HepG2 (cell line): ENCODE measurements around the gene RALY. TPM values are rescaled to one million over a fixed set of nuclear protein-coding genes. Genes with fewer than 3 reads are reported as not detected.

ENCODE experiments used
- GMEB1 ChIP-seq: sonication (generic); formaldehyde crosslinking; IDR thresholded peaks from 2 replicates; pipeline ENCODE4 v1.5.1; 2020; ENCODE audit warnings: missing genetic modification reagents, mild to moderate bottlenecking, borderline replicate concordance
- HMG20B ChIP-seq: conservative IDR thresholded peaks from 2 replicates; pipeline ENCODE4 v1.6.1; 2016; ENCODE audit warnings: missing genetic modification reagents, missing compliant biosample characterization
- HNRNPK ChIP-seq: fragments of 200-400 bp; formaldehyde crosslinking; IDR thresholded peaks from 2 replicates; pipeline ENCODE4 v1.6.1; 2018; ENCODE audit warnings: low read length, low read depth, moderate library complexity, mild to moderate bottlenecking; ENCODE audit not compliant: poor library complexity, severe bottlenecking
- JUNB ChIP-seq: sonication (generic); formaldehyde crosslinking; IDR thresholded peaks from 2 replicates; pipeline ENCODE4 v1.8.0; 2022; ENCODE audit warnings: missing genetic modification reagents, mild to moderate bottlenecking, borderline replicate concordance
- MXD4 ChIP-seq: IDR thresholded peaks from 2 replicates; pipeline ENCODE4 v1.6.1; 2016; ENCODE audit warnings: mild to moderate bottlenecking, missing biosample characterization, missing genetic modification reagents
- MZF1 ChIP-seq: sonication (generic); formaldehyde crosslinking; IDR thresholded peaks from 2 replicates; pipeline ENCODE4 v1.8.1; 2023; ENCODE audit warnings: mild to moderate bottlenecking, missing genetic modification reagents, borderline replicate concordance
- NBN ChIP-seq: fragments of 450-650 bp; conservative IDR thresholded peaks from 2 replicates; pipeline ENCODE4 v1.6.1; 2017
- RARG ChIP-seq: sonication (generic); formaldehyde crosslinking; IDR thresholded peaks from 2 replicates; pipeline ENCODE4 v1.4.0; 2020; ENCODE audit warnings: low read depth, mild to moderate bottlenecking, missing genetic modification reagents
- SNAPC5 ChIP-seq: sonication (generic); formaldehyde crosslinking; IDR thresholded peaks from 2 replicates; pipeline ENCODE4 v1.8.1; 2023; ENCODE audit warnings: mild to moderate bottlenecking, missing genetic modification reagents, borderline replicate concordance
- SNRNP70 ChIP-seq: fragments of 200-400 bp; formaldehyde crosslinking; IDR thresholded peaks from 2 replicates; pipeline ENCODE4 v1.6.1; 2017; ENCODE audit warnings: mild to moderate bottlenecking, low read depth, low read length, moderate library complexity
- STAT5B ChIP-seq: sonication (generic); formaldehyde crosslinking; IDR thresholded peaks from 2 replicates; pipeline ENCODE4 v1.4.0; 2020; ENCODE audit warnings: missing genetic modification reagents
- ZMYM2 ChIP-seq: sonication (generic); formaldehyde crosslinking; IDR thresholded peaks from 2 replicates; pipeline ENCODE4 v1.8.0; 2022; ENCODE audit warnings: mild to moderate bottlenecking, missing genetic modification reagents
- ZNF12 ChIP-seq: sonication (generic); formaldehyde crosslinking; IDR thresholded peaks from 2 replicates; pipeline ENCODE4 v1.5.0; 2020; ENCODE audit warnings: missing genetic modification reagents
- ZNF253 ChIP-seq: sonication (generic); formaldehyde crosslinking; IDR thresholded peaks from 2 replicates; pipeline ENCODE4 v1.8.0; 2022; ENCODE audit warnings: mild to moderate bottlenecking, missing genetic modification reagents, borderline replicate concordance
- ZNF274 ChIP-seq: sonication (generic); formaldehyde crosslinking; IDR thresholded peaks from 2 replicates; pipeline ENCODE4 v1.5.1; 2020; ENCODE audit warnings: mild to moderate bottlenecking, missing genetic modification reagents
- ZNF570 ChIP-seq: sonication (generic); formaldehyde crosslinking; IDR thresholded peaks from 2 replicates; pipeline ENCODE4 v1.4.0; 2020; ENCODE audit warnings: mild to moderate bottlenecking, missing genetic modification reagents, borderline replicate concordance
- ZNF768 ChIP-seq: sonication (generic); formaldehyde crosslinking; IDR thresholded peaks from 2 replicates; pipeline ENCODE4 v1.4.0; 2020; ENCODE audit warnings: missing genetic modification reagents
- polyA plus RNA-seq, 8 experiments: library from polyadenylated mRNA; depleted of rRNA in 3 of 8; stranded (reverse) in 7 of 8; unstranded in 1 of 8; fragments of >200 nt; fragmentation: Illumina TruSeq in 4 of 8; extraction: Trizol in 4 of 8; gene quantifications; 2 replicates each; pipeline versions ENCODE4 v1.2.1 to v1.2.3, GENCODE V29; 2011 to 2016; ENCODE audit warnings: low read depth in 4 of 8, missing spikeins in 1 of 8, mixed read lengths in 1 of 8; ENCODE audit not compliant: insufficient read depth in 1 of 8
- total RNA-seq, 5 experiments: library from RNA; depleted of rRNA; stranded (reverse); fragments of >200 nt; fragmentation: Illumina TruSeq; extraction: Trizol; gene quantifications; 2 replicates each; pipeline ENCODE4 v1.2.3, GENCODE V29; 2016; ENCODE audit warnings: low read depth in 1 of 5
- TF ChIP-seq, protein P1 (sequence below): sonication (generic); formaldehyde crosslinking; conservative IDR thresholded peaks from 2 replicates; pipeline ENCODE4 v1.5.0; 2020; ENCODE audit warnings: missing genetic modification reagents
- TF ChIP-seq, protein P2 (sequence below): sonication (generic); formaldehyde crosslinking; IDR thresholded peaks from 2 replicates; pipeline ENCODE4 v1.4.0; 2020; ENCODE audit warnings: missing genetic modification reagents, mild to moderate bottlenecking, borderline replicate concordance
- TF ChIP-seq, protein P3 (sequence below): sonication (generic); formaldehyde crosslinking; IDR thresholded peaks from 2 replicates; pipeline ENCODE4 v1.5.1; 2020; ENCODE audit warnings: missing genetic modification reagents, mild to moderate bottlenecking, borderline replicate concordance
- TF ChIP-seq, protein P4 (sequence below): sonication (generic); formaldehyde crosslinking; IDR thresholded peaks from 2 replicates; pipeline ENCODE4 v1.8.0; 2022; ENCODE audit warnings: missing genetic modification reagents, mild to moderate bottlenecking, moderate library complexity, borderline replicate concordance

RALY gene
- total and polyA plus RNA-seq, 2 of the 13 experiments (the other 11 are each of a cell fraction or from before 2014, with no cell fraction given): 178 to 186 TPM

- TF ChIP-seq, protein P1, sequence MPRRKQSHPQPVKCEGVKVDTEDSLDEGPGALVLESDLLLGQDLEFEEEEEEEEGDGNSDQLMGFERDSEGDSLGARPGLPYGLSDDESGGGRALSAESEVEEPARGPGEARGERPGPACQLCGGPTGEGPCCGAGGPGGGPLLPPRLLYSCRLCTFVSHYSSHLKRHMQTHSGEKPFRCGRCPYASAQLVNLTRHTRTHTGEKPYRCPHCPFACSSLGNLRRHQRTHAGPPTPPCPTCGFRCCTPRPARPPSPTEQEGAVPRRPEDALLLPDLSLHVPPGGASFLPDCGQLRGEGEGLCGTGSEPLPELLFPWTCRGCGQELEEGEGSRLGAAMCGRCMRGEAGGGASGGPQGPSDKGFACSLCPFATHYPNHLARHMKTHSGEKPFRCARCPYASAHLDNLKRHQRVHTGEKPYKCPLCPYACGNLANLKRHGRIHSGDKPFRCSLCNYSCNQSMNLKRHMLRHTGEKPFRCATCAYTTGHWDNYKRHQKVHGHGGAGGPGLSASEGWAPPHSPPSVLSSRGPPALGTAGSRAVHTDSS (CRISPR knock-in tag): no peak
- TF ChIP-seq MZF1 (no peak), HMG20B (CRISPR knock-in tag) (peak; percentile 84; the same call in 1 of the 2 replicates), MXD4 (CRISPR knock-in tag) (peak; percentile 59), STAT5B (CRISPR knock-in tag) (no peak), ZNF274 (CRISPR knock-in tag) (peak; percentile 77), ZNF12 (CRISPR knock-in tag) (peak; percentile 57; the same call in 1 of the 2 replicates), RARG (CRISPR knock-in tag) (no peak), SNAPC5 (CRISPR knock-in tag) (peak; percentile 89), SNRNP70 (no peak), ZMYM2 (CRISPR knock-in tag) (peak; percentile 85), JUNB (CRISPR knock-in tag) (no peak), HNRNPK (no peak), GMEB1 (CRISPR knock-in tag) (peak; percentile 64; the same call in 1 of the 2 replicates), ZNF768 (no peak), ZNF570 (CRISPR knock-in tag) (no peak), ZNF253 (CRISPR knock-in tag) (0 out of 2 replicates have a peak, but pooled peaks have one; percentile 52), NBN (no peak)
- TF ChIP-seq, protein P2, sequence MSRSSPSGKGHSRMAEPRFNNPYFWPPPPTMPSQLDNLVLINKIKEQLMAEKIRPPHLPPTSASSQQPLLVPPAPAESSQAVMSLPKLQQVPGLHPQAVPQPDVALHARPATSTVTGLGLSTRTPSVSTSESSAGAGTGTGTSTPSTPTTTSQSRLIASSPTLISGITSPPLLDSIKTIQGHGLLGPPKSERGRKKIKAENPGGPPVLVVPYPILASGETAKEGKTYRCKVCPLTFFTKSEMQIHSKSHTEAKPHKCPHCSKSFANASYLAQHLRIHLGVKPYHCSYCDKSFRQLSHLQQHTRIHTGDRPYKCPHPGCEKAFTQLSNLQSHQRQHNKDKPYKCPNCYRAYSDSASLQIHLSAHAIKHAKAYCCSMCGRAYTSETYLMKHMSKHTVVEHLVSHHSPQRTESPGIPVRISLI (CRISPR knock-in tag): peak; percentile 93
- TF ChIP-seq, protein P3, sequence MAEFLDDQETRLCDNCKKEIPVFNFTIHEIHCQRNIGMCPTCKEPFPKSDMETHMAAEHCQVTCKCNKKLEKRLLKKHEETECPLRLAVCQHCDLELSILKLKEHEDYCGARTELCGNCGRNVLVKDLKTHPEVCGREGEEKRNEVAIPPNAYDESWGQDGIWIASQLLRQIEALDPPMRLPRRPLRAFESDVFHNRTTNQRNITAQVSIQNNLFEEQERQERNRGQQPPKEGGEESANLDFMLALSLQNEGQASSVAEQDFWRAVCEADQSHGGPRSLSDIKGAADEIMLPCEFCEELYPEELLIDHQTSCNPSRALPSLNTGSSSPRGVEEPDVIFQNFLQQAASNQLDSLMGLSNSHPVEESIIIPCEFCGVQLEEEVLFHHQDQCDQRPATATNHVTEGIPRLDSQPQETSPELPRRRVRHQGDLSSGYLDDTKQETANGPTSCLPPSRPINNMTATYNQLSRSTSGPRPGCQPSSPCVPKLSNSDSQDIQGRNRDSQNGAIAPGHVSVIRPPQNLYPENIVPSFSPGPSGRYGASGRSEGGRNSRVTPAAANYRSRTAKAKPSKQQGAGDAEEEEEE (CRISPR knock-in tag): no peak
- TF ChIP-seq, protein P4, sequence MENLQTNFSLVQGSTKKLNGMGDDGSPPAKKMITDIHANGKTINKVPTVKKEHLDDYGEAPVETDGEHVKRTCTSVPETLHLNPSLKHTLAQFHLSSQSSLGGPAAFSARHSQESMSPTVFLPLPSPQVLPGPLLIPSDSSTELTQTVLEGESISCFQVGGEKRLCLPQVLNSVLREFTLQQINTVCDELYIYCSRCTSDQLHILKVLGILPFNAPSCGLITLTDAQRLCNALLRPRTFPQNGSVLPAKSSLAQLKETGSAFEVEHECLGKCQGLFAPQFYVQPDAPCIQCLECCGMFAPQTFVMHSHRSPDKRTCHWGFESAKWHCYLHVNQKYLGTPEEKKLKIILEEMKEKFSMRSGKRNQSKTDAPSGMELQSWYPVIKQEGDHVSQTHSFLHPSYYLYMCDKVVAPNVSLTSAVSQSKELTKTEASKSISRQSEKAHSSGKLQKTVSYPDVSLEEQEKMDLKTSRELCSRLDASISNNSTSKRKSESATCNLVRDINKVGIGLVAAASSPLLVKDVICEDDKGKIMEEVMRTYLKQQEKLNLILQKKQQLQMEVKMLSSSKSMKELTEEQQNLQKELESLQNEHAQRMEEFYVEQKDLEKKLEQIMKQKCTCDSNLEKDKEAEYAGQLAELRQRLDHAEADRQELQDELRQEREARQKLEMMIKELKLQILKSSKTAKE: peak; percentile 37; the same call in 1 of the 2 replicates
Measured at GRCh38 chr20:34004790-34005457, 11.2 kb downstream of the RALY start (continued).
